ENCODE results near the gene ZDHHC7.

Gene ZDHHC7

GRCh38 chr16:84989749-84990620 lies 21.4 kb downstream of the ZDHHC7 start:
- no peak for DNase-seq

GRCh38 chr16:84988328-84989080 lies 22.8 kb downstream of the ZDHHC7 start:
- no peak for DNase-seq

GRCh38 chr16:84986879-84987278 lies 24.5 kb downstream of the ZDHHC7 start:
- DNase-seq, result no peak

- DNase-seq, result no peak
Observed at GRCh38 chr16:84986102-84986501, 25.2 kb downstream of the ZDHHC7 start.

- no peak for DNase-seq
Observed at GRCh38 chr16:84985079-84986065, 26.0 kb downstream of the ZDHHC7 start.

- DNase-seq, result peak; percentile 25
Observed at GRCh38 chr16:84982434-84982833, 28.9 kb downstream of the ZDHHC7 start.

GRCh38 chr16:84979516-84979915 lies 31.8 kb downstream of the ZDHHC7 start:
- DNase-seq, result no peak

- no peak for DNase-seq
Observed at GRCh38 chr16:84976644-84977400, 34.5 kb downstream of the ZDHHC7 start.

GRCh38 chr16:84975522-84975921 lies 35.8 kb downstream of the ZDHHC7 start:
- no peak for DNase-seq

GRCh38 chr16:84975066-84975465 lies 36.3 kb downstream of the ZDHHC7 start:
- DNase-seq, result no peak

- DNase-seq, result no peak
Observed at GRCh38 chr16:84973776-84974523, 37.4 kb downstream of the ZDHHC7 start.

- DNase-seq, result no peak
Observed at GRCh38 chr16:84973236-84973635, 38.1 kb downstream of the ZDHHC7 start.

GRCh38 chr16:84970447-84971127 lies 40.7 kb downstream of the ZDHHC7 start:
- peak; percentile 78 for DNase-seq

GRCh38 chr16:84967828-84968227 lies 43.5 kb downstream of the ZDHHC7 start:
- no peak for DNase-seq

GRCh38 chr16:84965428-84966415 lies 45.6 kb downstream of the ZDHHC7 start:
- DNase-seq, result no peak

GRCh38 chr16:84964386-84965128 lies 46.8 kb downstream of the ZDHHC7 start:
- no peak for DNase-seq

GRCh38 chr16:84963066-84963465 lies 48.3 kb downstream of the ZDHHC7 start:
- DNase-seq, result no peak

GRCh38 chr16:84960942-84961341 lies 50.4 kb downstream of the ZDHHC7 start:
- DNase-seq, result no peak

Data from activated T-cell treated with anti-CD3 and anti-CD28 coated beads, Interleukin-2, amount 50 U/mL, for 1 hour (primary cell).